Measurements from ENCODE around the gene C2orf81. TPM values are rescaled to one million over a fixed set of nuclear protein-coding genes. Genes with fewer than 3 reads are reported as not detected.

Gene C2orf81
- polyA plus RNA-seq, 2 of the 4 experiments (the other 2 are of a cell fraction) = 0.88 to 2.0 TPM

- 89% methylated on average over 8 of the region's 8 CpGs for whole genome bisulfite sequencing (ENCODE audit: missing lambda C conversion rate)
- TF ChIP-seq PBX3 (IDR thresholded peaks at IDR 0.05) = no peak
- TF ChIP-seq ELK1 (IDR thresholded peaks at IDR 0.05; ENCODE audit: low read depth, low read length) = no peak
- TF ChIP-seq HES2 (IDR thresholded peaks at IDR 0.05) = no peak
- no peak for TF ChIP-seq HOXA7 (CRISPR knock-in tag; IDR thresholded peaks at IDR 0.05)
- TF ChIP-seq ESRRA (IDR thresholded peaks at IDR 0.05; ENCODE audit: borderline replicate concordance, low read length) = no peak
- no peak for TF ChIP-seq EHMT2 (IDR thresholded peaks at IDR 0.05; ENCODE audit: low read depth)
- TF ChIP-seq NPAS2 (CRISPR knock-in tag; IDR thresholded peaks at IDR 0.05; ENCODE audit: borderline replicate concordance) = no peak
- H3K4me1 ChIP-seq = no peaks in the 10 kb centered on the region
- no peak overlapping the region for H3K4me2 ChIP-seq
- ATAC-seq (no peak; a peak in 1 of 6 replicates), DNase-seq (ENCODE audit: low read depth in 1 of 2, low spot score in 1 of 2) (no peak), FAIRE-seq (no peak)
- ChIA-PET POLR2A (no interaction called here), CTCF (interaction anchor here (1.2 to 7.0 kb wide), 5 partner anchors 27 to 115 kb away, joined by 3 to 30 read pairs (median 6); no protein-coding TSS in a partner anchor)
- no peaks in the 10 kb centered on the region for H3K9me3 ChIP-seq
- no peak overlapping the region for H3K27ac ChIP-seq
- no peak overlapping the region for H3K4me3 ChIP-seq
Measured at GRCh38 chr2:74364533-74365505, 56.6 kb downstream of the C2orf81 start.

Other genes starting within 250 kb of the C2orf81 start
- gene MOB1A, start 242.7 kb downstream of the C2orf81 start, polyA plus RNA-seq (2011; rRNA removed) = 108 and 118 TPM in 2 replicates
- gene MOB1A, start 242.7 kb downstream of the C2orf81 start, polyA plus RNA-seq (2017; fragmentation: RNase III; extraction: RNeasy Plus Mini Kit Qiagen cat#74134 plus additional on column Dnase treatment) = 65.5 to 72.6 TPM (median 71.8 TPM) in 3 replicates
- gene MTHFD2, start 223.0 kb downstream of the C2orf81 start, polyA plus RNA-seq (2011; rRNA removed) = 429 and 608 TPM in 2 replicates
- 149 to 188 TPM (median 153 TPM) in 3 replicates for gene MTHFD2, start 223.0 kb downstream of the C2orf81 start, polyA plus RNA-seq (2017; fragmentation: RNase III; extraction: RNeasy Plus Mini Kit Qiagen cat#74134 plus additional on column Dnase treatment)
- 1.1 and 1.3 TPM in 2 replicates for gene SLC4A5, start 78.2 kb downstream of the C2orf81 start, polyA plus RNA-seq (2011; rRNA removed)
- gene SLC4A5, start 78.2 kb downstream of the C2orf81 start, polyA plus RNA-seq (2017; fragmentation: RNase III; extraction: RNeasy Plus Mini Kit Qiagen cat#74134 plus additional on column Dnase treatment) = 0.38 to 0.63 TPM (median 0.50 TPM) in 3 replicates
- gene DCTN1, start 41.3 kb downstream of the C2orf81 start, polyA plus RNA-seq (2011; rRNA removed) = 95.1 and 99.1 TPM in 2 replicates
- gene DCTN1, start 41.3 kb downstream of the C2orf81 start, polyA plus RNA-seq (2017; fragmentation: RNase III; extraction: RNeasy Plus Mini Kit Qiagen cat#74134 plus additional on column Dnase treatment) = 104 to 107 TPM (median 106 TPM) in 3 replicates
- 47.4 and 59.1 TPM in 2 replicates for gene WDR54, start 111 bp upstream of the C2orf81 start, polyA plus RNA-seq (2011; rRNA removed)
- gene WDR54, start 111 bp upstream of the C2orf81 start, polyA plus RNA-seq (2017; fragmentation: RNase III; extraction: RNeasy Plus Mini Kit Qiagen cat#74134 plus additional on column Dnase treatment) = 59.4 to 68.5 TPM (median 62.5 TPM) in 3 replicates
- gene RTKN, start 20.3 kb upstream of the C2orf81 start, polyA plus RNA-seq (2011; rRNA removed) = 15.1 and 15.9 TPM in 2 replicates
- gene RTKN, start 20.3 kb upstream of the C2orf81 start, polyA plus RNA-seq (2017; fragmentation: RNase III; extraction: RNeasy Plus Mini Kit Qiagen cat#74134 plus additional on column Dnase treatment) = 15.6 to 21.2 TPM (median 20.1 TPM) in 3 replicates
- 15.5 and 19.9 TPM in 2 replicates for gene INO80B, start 33.5 kb upstream of the C2orf81 start, polyA plus RNA-seq (2011; rRNA removed)
- gene INO80B, start 33.5 kb upstream of the C2orf81 start, polyA plus RNA-seq (2017; fragmentation: RNase III; extraction: RNeasy Plus Mini Kit Qiagen cat#74134 plus additional on column Dnase treatment) = 66.8 to 74.6 TPM (median 74.3 TPM) in 3 replicates
- gene WBP1, start 36.8 kb upstream of the C2orf81 start, polyA plus RNA-seq (2011; rRNA removed) = 62.6 and 86.3 TPM in 2 replicates
- 49.1 to 67.0 TPM (median 59.0 TPM) in 3 replicates for gene WBP1, start 36.8 kb upstream of the C2orf81 start, polyA plus RNA-seq (2017; fragmentation: RNase III; extraction: RNeasy Plus Mini Kit Qiagen cat#74134 plus additional on column Dnase treatment)
- gene MOGS, start 43.8 kb upstream of the C2orf81 start, polyA plus RNA-seq (2011; rRNA removed) = 35.3 and 42.0 TPM in 2 replicates
- 30.6 to 34.5 TPM (median 34.1 TPM) in 3 replicates for gene MOGS, start 43.8 kb upstream of the C2orf81 start, polyA plus RNA-seq (2017; fragmentation: RNase III; extraction: RNeasy Plus Mini Kit Qiagen cat#74134 plus additional on column Dnase treatment)
- 49.9 and 68.8 TPM in 2 replicates for gene MRPL53, start 51.1 kb upstream of the C2orf81 start, polyA plus RNA-seq (2011; rRNA removed)
- 216 to 229 TPM (median 221 TPM) in 3 replicates for gene MRPL53, start 51.1 kb upstream of the C2orf81 start, polyA plus RNA-seq (2017; fragmentation: RNase III; extraction: RNeasy Plus Mini Kit Qiagen cat#74134 plus additional on column Dnase treatment)
- gene CCDC142, start 61.4 kb upstream of the C2orf81 start, polyA plus RNA-seq (2011; rRNA removed) = 6.8 and 8.9 TPM in 2 replicates
- 11.9 to 16.4 TPM (median 12.8 TPM) in 3 replicates for gene CCDC142, start 61.4 kb upstream of the C2orf81 start, polyA plus RNA-seq (2017; fragmentation: RNase III; extraction: RNeasy Plus Mini Kit Qiagen cat#74134 plus additional on column Dnase treatment)
- 29.6 and 32.4 TPM in 2 replicates for gene TTC31, start 61.5 kb upstream of the C2orf81 start, polyA plus RNA-seq (2011; rRNA removed)
- gene TTC31, start 61.5 kb upstream of the C2orf81 start, polyA plus RNA-seq (2017; fragmentation: RNase III; extraction: RNeasy Plus Mini Kit Qiagen cat#74134 plus additional on column Dnase treatment) = 25.4 to 26.2 TPM (median 25.7 TPM) in 3 replicates
- 0.84 and 1.0 TPM in 2 replicates for gene LBX2, start 78.0 kb upstream of the C2orf81 start, polyA plus RNA-seq (2011; rRNA removed)
- 2.0 to 2.4 TPM (median 2.1 TPM) in 3 replicates for gene LBX2, start 78.0 kb upstream of the C2orf81 start, polyA plus RNA-seq (2017; fragmentation: RNase III; extraction: RNeasy Plus Mini Kit Qiagen cat#74134 plus additional on column Dnase treatment)
- 53.6 and 55.3 TPM in 2 replicates for gene PCGF1, start 86.1 kb upstream of the C2orf81 start, polyA plus RNA-seq (2011; rRNA removed)
- 32.2 to 38.1 TPM (median 32.8 TPM) in 3 replicates for gene PCGF1, start 86.1 kb upstream of the C2orf81 start, polyA plus RNA-seq (2017; fragmentation: RNase III; extraction: RNeasy Plus Mini Kit Qiagen cat#74134 plus additional on column Dnase treatment)
- gene TLX2, start 92.8 kb upstream of the C2orf81 start, polyA plus RNA-seq (2011; rRNA removed) = 0.05 TPM in 1 of 2 replicates, not detected in the other
- 0.37 to 0.58 TPM (median 0.39 TPM) in 3 replicates for gene TLX2, start 92.8 kb upstream of the C2orf81 start, polyA plus RNA-seq (2017; fragmentation: RNase III; extraction: RNeasy Plus Mini Kit Qiagen cat#74134 plus additional on column Dnase treatment)
- gene DQX1, start 104.6 kb upstream of the C2orf81 start, polyA plus RNA-seq (2011; rRNA removed) = 0.39 and 0.42 TPM in 2 replicates
- gene DQX1, start 104.6 kb upstream of the C2orf81 start, polyA plus RNA-seq (2017; fragmentation: RNase III; extraction: RNeasy Plus Mini Kit Qiagen cat#74134 plus additional on column Dnase treatment) = 0.09 to 0.21 TPM (median 0.15 TPM) in 3 replicates
- gene AUP1, start 108.1 kb upstream of the C2orf81 start, polyA plus RNA-seq (2011; rRNA removed) = 129 and 181 TPM in 2 replicates
- 160 to 164 TPM (median 163 TPM) in 3 replicates for gene AUP1, start 108.1 kb upstream of the C2orf81 start, polyA plus RNA-seq (2017; fragmentation: RNase III; extraction: RNeasy Plus Mini Kit Qiagen cat#74134 plus additional on column Dnase treatment)
- gene HTRA2, start 108.3 kb upstream of the C2orf81 start, polyA plus RNA-seq (2011; rRNA removed) = 28.7 and 33.7 TPM in 2 replicates
- 33.6 to 36.5 TPM (median 34.0 TPM) in 3 replicates for gene HTRA2, start 108.3 kb upstream of the C2orf81 start, polyA plus RNA-seq (2017; fragmentation: RNase III; extraction: RNeasy Plus Mini Kit Qiagen cat#74134 plus additional on column Dnase treatment)
- 0.30 and 0.40 TPM in 2 replicates for gene LOXL3, start 132.3 kb upstream of the C2orf81 start, polyA plus RNA-seq (2011; rRNA removed)
- gene LOXL3, start 132.3 kb upstream of the C2orf81 start, polyA plus RNA-seq (2017; fragmentation: RNase III; extraction: RNeasy Plus Mini Kit Qiagen cat#74134 plus additional on column Dnase treatment) = 0.27 to 0.53 TPM (median 0.31 TPM) in 3 replicates
- gene DOK1, start 133.1 kb upstream of the C2orf81 start, polyA plus RNA-seq (2011; rRNA removed) = 3.7 and 4.0 TPM in 2 replicates
- 3.2 to 5.1 TPM (median 5.0 TPM) in 3 replicates for gene DOK1, start 133.1 kb upstream of the C2orf81 start, polyA plus RNA-seq (2017; fragmentation: RNase III; extraction: RNeasy Plus Mini Kit Qiagen cat#74134 plus additional on column Dnase treatment)
- gene M1AP, start 226.7 kb upstream of the C2orf81 start, polyA plus RNA-seq (2011; rRNA removed) = not detected in 2 replicates
- gene M1AP, start 226.7 kb upstream of the C2orf81 start, polyA plus RNA-seq (2017; fragmentation: RNase III; extraction: RNeasy Plus Mini Kit Qiagen cat#74134 plus additional on column Dnase treatment) = not detected in 3 replicates
- gene SEMA4F, start 232.6 kb upstream of the C2orf81 start, polyA plus RNA-seq (2011; rRNA removed) = 9.3 and 11.1 TPM in 2 replicates
- 7.6 to 8.5 TPM (median 8.3 TPM) in 3 replicates for gene SEMA4F, start 232.6 kb upstream of the C2orf81 start, polyA plus RNA-seq (2017; fragmentation: RNase III; extraction: RNeasy Plus Mini Kit Qiagen cat#74134 plus additional on column Dnase treatment)